Peyer's patch (tissue), 4 donors: Measurements from ENCODE around the gene TTC23.

Experiments
- POLR2A ChIP-seq, 2 donors: fragments of 450-650 bp; IDR thresholded peaks; one replicate each; pipeline ENCODE4 v1.5.1; 2017; ENCODE audit warnings: antibody characterized with exemption in 2 of 2, mild to moderate bottlenecking in 2 of 2, moderate library complexity in 2 of 2
- TF ChIP-seq, protein P1 (sequence below), 6 experiments: fragments of 450-650 bp in 4 of 6; fragments of 200-600 bp in 2 of 6; sonication (generic) in 1 of 6; IDR thresholded peaks; one replicate each; pipeline ENCODE4 v1.5.1; 2017 to 2019; ENCODE audit warnings: antibody characterized with exemption in 6 of 6, mild to moderate bottlenecking in 3 of 6, moderate library complexity in 1 of 6

GRCh38 chr15:99125061-99125891 is 124.1 kb downstream of the TTC23 start:
- TF ChIP-seq, protein P1, sequence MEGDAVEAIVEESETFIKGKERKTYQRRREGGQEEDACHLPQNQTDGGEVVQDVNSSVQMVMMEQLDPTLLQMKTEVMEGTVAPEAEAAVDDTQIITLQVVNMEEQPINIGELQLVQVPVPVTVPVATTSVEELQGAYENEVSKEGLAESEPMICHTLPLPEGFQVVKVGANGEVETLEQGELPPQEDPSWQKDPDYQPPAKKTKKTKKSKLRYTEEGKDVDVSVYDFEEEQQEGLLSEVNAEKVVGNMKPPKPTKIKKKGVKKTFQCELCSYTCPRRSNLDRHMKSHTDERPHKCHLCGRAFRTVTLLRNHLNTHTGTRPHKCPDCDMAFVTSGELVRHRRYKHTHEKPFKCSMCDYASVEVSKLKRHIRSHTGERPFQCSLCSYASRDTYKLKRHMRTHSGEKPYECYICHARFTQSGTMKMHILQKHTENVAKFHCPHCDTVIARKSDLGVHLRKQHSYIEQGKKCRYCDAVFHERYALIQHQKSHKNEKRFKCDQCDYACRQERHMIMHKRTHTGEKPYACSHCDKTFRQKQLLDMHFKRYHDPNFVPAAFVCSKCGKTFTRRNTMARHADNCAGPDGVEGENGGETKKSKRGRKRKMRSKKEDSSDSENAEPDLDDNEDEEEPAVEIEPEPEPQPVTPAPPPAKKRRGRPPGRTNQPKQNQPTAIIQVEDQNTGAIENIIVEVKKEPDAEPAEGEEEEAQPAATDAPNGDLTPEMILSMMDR (IDR thresholded peaks at IDR 0.05): no peak
- TF ChIP-seq POLR2A (IDR thresholded peaks at IDR 0.05): no peak
